Body of pancreas (tissue), 4 donors: ENCODE data around the gene TMEM203. TPM values are rescaled to one million over a fixed set of nuclear protein-coding genes. Genes with fewer than 3 reads are reported as not detected.

ENCODE experiments used
- ATAC-seq: fragments of 150-250 bp; one replicate; pipeline ENCODE4 v1.9.1; 2016
- DNase-seq, 4 donors: peaks; one replicate each; pipeline ENCODE4 v3.0.0-alpha.2; 2019
- H3K27ac ChIP-seq, 4 donors: fragments of 200-600 bp; sonication (generic); 1 replicate in 3 of 4; 2 replicates in 1 of 4; pipeline versions ENCODE4 v1.5.1 to v1.6.1; 2016 to 2019; ENCODE audit warnings: mild to moderate bottlenecking in 1 of 4, mixed read lengths in 1 of 4, moderate library complexity in 1 of 4
- H3K27me3 ChIP-seq, 2 donors: fragments of 200-600 bp; sonication (generic); one replicate each; pipeline ENCODE4 v1.6.0; 2016; ENCODE audit warnings: mild to moderate bottlenecking in 1 of 2
- H3K36me3 ChIP-seq, 2 donors: fragments of 200-600 bp; sonication (generic); replicated peaks in 1 of 2; 2 replicates each; pipeline ENCODE4 v1.5.1; 2016; ENCODE audit warnings: low read depth in 2 of 2; ENCODE audit not compliant: insufficient read depth in 1 of 2
- H3K4me1 ChIP-seq: fragments of 200-600 bp; sonication (generic); one replicate; pipeline ENCODE4 v1.6.0; 2016
- H3K4me3 ChIP-seq, 2 donors: fragments of 200-600 bp; sonication (generic); 1 replicate in 1 of 2; 2 replicates in 1 of 2; pipeline ENCODE4 v1.5.1; 2016 to 2019
- H3K9me3 ChIP-seq, 3 donors: fragments of 200-600 bp; sonication (generic); 1 replicate in 2 of 3; 2 replicates in 1 of 3; pipeline ENCODE4 v1.5.1; 2016
- CTCF ChIP-seq, 7 experiments: fragments of 450-650 bp in 4 of 7; fragments of 200-600 bp in 3 of 7; sonication (generic) in 3 of 7; IDR thresholded peaks; one replicate each; pipeline ENCODE4 v1.5.1; 2016 to 2019; ENCODE audit warnings: antibody characterized with exemption in 7 of 7
- POLR2A ChIP-seq, 3 donors: fragments of 450-650 bp; IDR thresholded peaks; one replicate each; pipeline ENCODE4 v1.6.1; 2016; ENCODE audit warnings: antibody characterized with exemption in 3 of 3, mild to moderate bottlenecking in 2 of 3
- WGBS, 2 donors: methylation state at CpG; one replicate each; pipeline ENCODE4 v1.1.5; 2017; 5-methylcytosine and 5-hydroxymethylcytosine counted together
- intact Hi-C: fragments of 100-400 bp; cut with DNase I; formaldehyde crosslinking; loops from one replicate; pipeline ENCODE4 v1.15.1; 2023
- microRNA-seq, 2 donors: library from miRNA; unstranded; fragments of <30 nt; microRNA quantifications; one replicate each; pipeline ENCODE4, GENCODE V29; 2016; ENCODE audit warnings: borderline number of aligned reads in 2 of 2, borderline replicate concordance in 2 of 2
- small RNA-seq: library from RNA; depleted of rRNA; stranded (forward); fragments of <200 nt; gene quantifications from one replicate; pipeline ENCODE3, GENCODE V24; 2016
- total RNA-seq, 2 donors: library from RNA; depleted of rRNA; stranded (reverse); fragments of >200 nt; gene quantifications; one replicate each; pipeline ENCODE4 v1.1.0, GENCODE V29; 2016

TMEM203 gene
- total RNA-seq, 2 donors from 2014 or later, result 11.9 to 18.1 TPM

GRCh38 chr9:137157618-137158415, 47.6 kb downstream of the TMEM203 start:
- no peak overlapping the region for H3K27ac ChIP-seq
- DNase-seq (no peak), ATAC-seq (no peak)
- H3K4me1 ChIP-seq, result peaks cover 20% of the 10 kb centered on the region
- TF ChIP-seq CTCF (IDR thresholded peaks at IDR 0.05), result no peak
- TF ChIP-seq POLR2A (IDR thresholded peaks at IDR 0.05), result no peak
- 49 to 60% methylated on average over 13 to 19 of the region's 19 CpGs for WGBS, 2 donors
- intact Hi-C loops, result no loop called here
- H3K4me3 ChIP-seq, result no peak overlapping the region
- H3K9me3 ChIP-seq, result no peaks in the 10 kb centered on the region
- peaks cover 0 to 23% of the 10 kb centered on the region in 2 donors for H3K27me3 ChIP-seq
- H3K36me3 ChIP-seq, result no peaks in the 10 kb centered on the region

GRCh38 chr9:137156567-137157375, 48.7 kb downstream of the TMEM203 start:
- TF ChIP-seq CTCF (IDR thresholded peaks at IDR 0.05) (no peak), POLR2A (IDR thresholded peaks at IDR 0.05) (no peak)
- Histone ChIP-seq H3K27me3 (peaks cover 0 to 16% of the 10 kb centered on the region in 2 donors), H3K4me3 (no peak overlapping the region), H3K4me1 (peaks cover 9% of the 10 kb centered on the region), H3K27ac (no peak overlapping the region), H3K36me3 (no peaks in the 10 kb centered on the region), H3K9me3 (no peaks in the 10 kb centered on the region)
- WGBS, 2 donors, result 4 to 8% methylated on average over 5 to 62 of the region's 65 CpGs
- peak in 1 of 4 donors; percentile 22 for DNase-seq
- intact Hi-C loops, result no loop called here
- no peak for ATAC-seq

Small RNA genes within 50 kb of the gene (microRNA-seq; reads per million reads assigned to microRNA genes)
- gene MIR3621, result 0 reads per million in 2 donors

Small RNA genes within 50 kb of the gene (small RNA-seq; reads per million reads assigned to genes)
- not detected for gene MIR3621

Other genes with a start within 250 kb of the TMEM203 start
- gene PTGDS, start 228.1 kb downstream of the TMEM203 start, total RNA-seq, result 10 to 100 TPM; 17.8 to 48.0 TPM
- gene LCNL1, start 222.7 kb downstream of the TMEM203 start, total RNA-seq, result not detected
- 10 to 100 TPM; 34.0 to 97.2 TPM for gene PAXX, start 213.2 kb downstream of the TMEM203 start, total RNA-seq
- 1 to 10 TPM in 1 of 2 donors, not detected in 1; 2.0 TPM for gene CLIC3, start 209.1 kb downstream of the TMEM203 start, total RNA-seq
- 10 to 100 TPM; 28.7 to 29.6 TPM for gene ABCA2, start 177.4 kb downstream of the TMEM203 start, total RNA-seq
- not detected for gene FUT7, start 173.6 kb downstream of the TMEM203 start, total RNA-seq
- gene NPDC1, start 159.5 kb downstream of the TMEM203 start, total RNA-seq, result 100 to 1,000 TPM in 1 of 2 donors, 10 to 100 TPM in 1; 72.1 to 105 TPM
- gene ENTPD2, start 151.6 kb downstream of the TMEM203 start, total RNA-seq, result 1 to 10 TPM; 1.3 to 1.6 TPM
- under 1 TPM; 0.66 to 0.78 TPM for gene SAPCD2, start 135.1 kb downstream of the TMEM203 start, total RNA-seq
- 1 to 10 TPM; 7.8 to 8.2 TPM for gene UAP1L1, start 128.1 kb downstream of the TMEM203 start, total RNA-seq
- 10 to 100 TPM; 32.6 to 34.2 TPM for gene MAN1B1, start 118.7 kb downstream of the TMEM203 start, total RNA-seq
- 100 to 1,000 TPM; 137 to 171 TPM for gene DPP7, start 90.9 kb downstream of the TMEM203 start, total RNA-seq
- gene GRIN1, start 66.5 kb downstream of the TMEM203 start, total RNA-seq, result not detected
- gene LRRC26, start 35.6 kb downstream of the TMEM203 start, total RNA-seq, result 1 to 10 TPM in 1 of 2 donors, not detected in 1; 1.3 TPM
- gene TMEM210, start 33.6 kb downstream of the TMEM203 start, total RNA-seq, result not detected
- gene ANAPC2, start 17.1 kb downstream of the TMEM203 start, total RNA-seq, result 10 to 100 TPM; 24.1 to 51.7 TPM
- gene SSNA1, start 17.0 kb downstream of the TMEM203 start, total RNA-seq, result 10 to 100 TPM; 62.3 to 79.1 TPM
- gene TPRN, start 4.9 kb downstream of the TMEM203 start, total RNA-seq, result 10 to 100 TPM; 90.0 to 91.3 TPM
- gene NDOR1, start 52 bp upstream of the TMEM203 start, total RNA-seq, result 10 to 100 TPM; 17.1 to 22.7 TPM
- 10 to 100 TPM in 1 of 2 donors, under 1 TPM in 1; 0.78 to 14.5 TPM for gene RNF208, start 16.6 kb upstream of the TMEM203 start, total RNA-seq
- gene CYSRT1, start 19.5 kb upstream of the TMEM203 start, total RNA-seq, result not detected
- under 1 TPM in 1 of 2 donors, not detected in 1; 0.26 TPM for gene RNF224, start 21.9 kb upstream of the TMEM203 start, total RNA-seq
- under 1 TPM in 1 of 2 donors, not detected in 1; 0.33 TPM for gene SLC34A3, start 25.3 kb upstream of the TMEM203 start, total RNA-seq
- gene TUBB4B, start 35.6 kb upstream of the TMEM203 start, total RNA-seq, result 100 to 1,000 TPM in 1 of 2 donors, 10 to 100 TPM in 1; 79.1 to 171 TPM
- gene STPG3, start 45.6 kb upstream of the TMEM203 start, total RNA-seq, result not detected
- 10 to 100 TPM; 31.3 to 34.2 TPM for gene NELFB, start 49.7 kb upstream of the TMEM203 start, total RNA-seq
- 10 to 100 TPM in 1 of 2 donors, 1 to 10 TPM in 1; 9.9 to 12.2 TPM for gene TOR4A, start 72.1 kb upstream of the TMEM203 start, total RNA-seq
- gene NRARP, start 96.6 kb upstream of the TMEM203 start, total RNA-seq, result 10 to 100 TPM; 18.4 to 24.4 TPM
- 10 to 100 TPM; 23.3 to 34.9 TPM for gene EXD3, start 217.5 kb upstream of the TMEM203 start, total RNA-seq
- gene NOXA1, start 217.7 kb upstream of the TMEM203 start, total RNA-seq, result 10 to 100 TPM in 1 of 2 donors, 1 to 10 TPM in 1; 7.3 to 12.9 TPM
- gene ENTPD8, start 235.7 kb upstream of the TMEM203 start, total RNA-seq, result 1 to 10 TPM; 2.0 to 2.3 TPM